HEK293 (cell line): Measurements from ENCODE around the gene ACHE.

Experiments used
- CTCF ChIA-PET: fragments of 350-600 bp; formaldehyde crosslinking; extraction: SDS; loops from one replicate; lab custom pipeline; 2021; ENCODE audit warnings: antibody characterized with exemption; lab: Yijun Ruan, JAX
- POLR2A ChIA-PET: fragments of 300-600 bp; formaldehyde crosslinking; extraction: SDS; loops from one replicate; lab custom pipeline; 2020; ENCODE audit warnings: antibody characterized with exemption, inconsistent platforms; lab: Yijun Ruan, JAX
- H3K27ac ChIP-seq: fragments of 200-500 bp; sonication (Bioruptor generic); 2 replicates; pipeline ENCODE4 v1.5.1; 2014; ENCODE audit warnings: low read depth, low read length, control low read depth, inconsistent platforms; ENCODE audit errors: extremely low read depth
- H3K36me3 ChIP-seq, 2 experiments: fragments of 200-500 bp in 1 of 2; sonication (Bioruptor generic) in 1 of 2; 1 replicate in 1 of 2; 2 replicates in 1 of 2; pipeline ENCODE4 v1.5.1; 2014 to 2017; ENCODE audit warnings: inconsistent platforms in 2 of 2, low read length in 2 of 2; ENCODE audit not compliant: control insufficient read depth in 2 of 2, insufficient read depth in 1 of 2
- H3K4me1 ChIP-seq: fragments of 200-500 bp; sonication (Bioruptor generic); 2 replicates; pipeline ENCODE4 v1.5.1; 2014; ENCODE audit warnings: mild to moderate bottlenecking, low read length, inconsistent platforms; ENCODE audit not compliant: control insufficient read depth, insufficient read depth
- H3K4me3 ChIP-seq: 2 replicates; pipeline ENCODE4 v1.5.1; 2011; ENCODE audit warnings: low read depth, mild to moderate bottlenecking, control low read depth, low read length, moderate library complexity
- H3K9me3 ChIP-seq: fragments of 200-500 bp; sonication (Bioruptor generic); 2 replicates; pipeline ENCODE4 v1.5.1; 2014; ENCODE audit warnings: low read depth, low read length, inconsistent platforms; ENCODE audit not compliant: control insufficient read depth, insufficient read depth
- EGR2 ChIP-seq: fragments of 450-650 bp; formaldehyde crosslinking; IDR thresholded peaks from 2 replicates; pipeline ENCODE4 v1.5.1; 2016; ENCODE audit warnings: low read depth, missing biosample characterization, missing genetic modification characterization
- SCRT2 ChIP-seq: fragments of 450-650 bp; formaldehyde crosslinking; IDR thresholded peaks from 2 replicates; pipeline ENCODE4 v1.5.1; 2016; ENCODE audit warnings: missing biosample characterization, missing genetic modification characterization
- SP2 ChIP-seq: fragments of 450-650 bp; formaldehyde crosslinking; IDR thresholded peaks from 2 replicates; pipeline ENCODE4 v1.5.1; 2016; ENCODE audit warnings: missing biosample characterization, missing genetic modification characterization
- ZBTB17 ChIP-seq: fragments of 450-650 bp; formaldehyde crosslinking; IDR thresholded peaks from 2 replicates; pipeline ENCODE4 v1.5.1; 2016; ENCODE audit warnings: missing biosample characterization, missing genetic modification characterization
- ZFHX2 ChIP-seq: fragments of 450-650 bp; formaldehyde crosslinking; conservative IDR thresholded peaks from 2 replicates; pipeline ENCODE4 v1.5.1; 2016; ENCODE audit warnings: missing biosample characterization, missing genetic modification characterization
- ZNF121 ChIP-seq: fragments of 450-650 bp; formaldehyde crosslinking; IDR thresholded peaks from 2 replicates; pipeline ENCODE4 v1.5.1; 2016; ENCODE audit warnings: missing biosample characterization, missing genetic modification characterization
- ZNF274 ChIP-seq, 2 experiments: fragments of 200-500 bp in 1 of 2; fragments of 450-650 bp in 1 of 2; sonication (Bioruptor generic) in 1 of 2; formaldehyde crosslinking in 1 of 2; IDR thresholded peaks; 2 replicates each; pipeline versions ENCODE4 v1.5.1 to v1.6.1; 2014 to 2016; ENCODE audit warnings: borderline replicate concordance in 1 of 2, inconsistent platforms in 1 of 2, low read length in 1 of 2, missing biosample characterization in 1 of 2, missing genetic modification characterization in 1 of 2
- ZNF394 ChIP-seq: fragments of 450-650 bp; formaldehyde crosslinking; IDR thresholded peaks from 2 replicates; pipeline ENCODE4 v1.5.1; 2016; ENCODE audit warnings: missing biosample characterization, missing genetic modification characterization, mild to moderate bottlenecking, moderate library complexity, borderline replicate concordance
- ZNF544 ChIP-seq: fragments of 450-650 bp; formaldehyde crosslinking; IDR thresholded peaks from 2 replicates; pipeline ENCODE4 v1.5.0; 2017; ENCODE audit warnings: missing biosample characterization, missing genetic modification characterization
- ZNF600 ChIP-seq: fragments of 450-650 bp; formaldehyde crosslinking; IDR thresholded peaks from 2 replicates; pipeline ENCODE4 v1.5.1; 2016; ENCODE audit warnings: missing biosample characterization, missing genetic modification characterization
- ZNF660 ChIP-seq: fragments of 450-650 bp; IDR thresholded peaks from 2 replicates; pipeline ENCODE4 v1.5.1; 2018; ENCODE audit warnings: missing biosample characterization, mild to moderate bottlenecking, missing genetic modification characterization
- ZNF791 ChIP-seq: fragments of 450-650 bp; formaldehyde crosslinking; IDR thresholded peaks from 2 replicates; pipeline ENCODE4 v1.5.1; 2016; ENCODE audit warnings: missing biosample characterization, missing genetic modification characterization
- ZSCAN16 ChIP-seq: fragments of 450-650 bp; formaldehyde crosslinking; IDR thresholded peaks from 2 replicates; pipeline ENCODE4 v1.5.1; 2016; ENCODE audit warnings: missing biosample characterization, missing genetic modification characterization
- TF ChIP-seq, protein P1 (sequence below): fragments of 450-650 bp; formaldehyde crosslinking; IDR thresholded peaks from 2 replicates; pipeline ENCODE4 v1.5.1; 2016; ENCODE audit warnings: missing biosample characterization, missing genetic modification characterization
- TF ChIP-seq, protein P2 (sequence below): fragments of 450-650 bp; formaldehyde crosslinking; IDR thresholded peaks from 2 replicates; pipeline ENCODE4 v1.5.1; 2016; ENCODE audit warnings: missing biosample characterization, missing genetic modification characterization
- TF ChIP-seq, protein P3 (sequence below): fragments of 450-650 bp; formaldehyde crosslinking; IDR thresholded peaks from 2 replicates; pipeline ENCODE4 v1.5.1; 2016; ENCODE audit warnings: missing biosample characterization, missing genetic modification characterization
- TF ChIP-seq, protein P4 (sequence below): fragments of 450-650 bp; formaldehyde crosslinking; IDR thresholded peaks from 2 replicates; pipeline ENCODE4 v1.5.1; 2016; ENCODE audit warnings: missing biosample characterization, missing genetic modification characterization, borderline replicate concordance

ACHE gene

DNA sequence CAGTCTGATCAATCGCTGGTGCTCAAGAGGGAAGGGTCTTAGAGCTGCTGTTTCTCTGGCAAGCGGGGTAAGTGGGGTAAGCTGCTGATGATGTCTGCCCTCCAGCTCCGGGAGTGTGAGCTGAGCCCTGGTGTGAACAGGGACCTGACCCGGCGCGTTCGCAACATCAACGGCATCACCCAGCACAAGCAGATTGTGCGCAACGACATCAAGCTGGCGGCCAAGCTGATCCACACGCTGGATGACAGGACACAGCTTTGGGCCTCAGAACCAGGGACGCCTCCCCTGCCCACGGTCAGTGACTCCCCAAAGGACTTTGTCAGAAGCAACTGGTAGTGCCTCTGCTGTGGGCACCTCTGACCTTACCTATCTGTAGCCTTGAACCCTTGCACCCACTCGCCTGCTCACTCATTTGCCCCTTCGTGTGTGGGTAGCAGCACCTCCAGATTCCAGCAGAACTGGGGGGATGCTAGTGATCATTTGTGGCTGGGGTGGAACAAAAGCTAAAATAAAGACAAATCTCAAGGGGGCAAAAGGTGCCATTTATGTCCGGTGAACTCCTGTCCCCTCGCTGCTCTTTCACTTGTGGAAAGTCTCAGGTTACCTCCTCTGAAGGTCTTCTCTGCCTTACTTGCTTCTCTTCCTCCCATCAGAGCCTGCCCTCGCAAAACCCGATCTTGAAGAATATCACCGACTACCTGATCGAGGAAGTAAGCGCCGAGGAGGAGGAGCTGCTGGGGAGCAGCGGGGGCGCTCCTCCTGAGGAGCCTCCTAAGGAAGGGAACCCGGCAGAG is 9.3 kb downstream of the ACHE start:
- peaks cover 26 to 74% of the 10 kb centered on the region in 2 experiments for H3K36me3 ChIP-seq
- CTCF ChIA-PET = interaction anchor here (0.6 to 0.9 kb wide), 2 partner anchors 59 to 167 kb away, joined by 3 to 5 read pairs; partner anchors contain the start of gene EPHB4
- POLR2A ChIA-PET = interaction anchor here (1.4 to 8.7 kb wide), 3 partner anchors 9 to 200 kb away, joined by 4 to 198 read pairs (median 5); partner anchors contain the start of genes POP7 and SRRT
- TF ChIP-seq, protein P1, sequence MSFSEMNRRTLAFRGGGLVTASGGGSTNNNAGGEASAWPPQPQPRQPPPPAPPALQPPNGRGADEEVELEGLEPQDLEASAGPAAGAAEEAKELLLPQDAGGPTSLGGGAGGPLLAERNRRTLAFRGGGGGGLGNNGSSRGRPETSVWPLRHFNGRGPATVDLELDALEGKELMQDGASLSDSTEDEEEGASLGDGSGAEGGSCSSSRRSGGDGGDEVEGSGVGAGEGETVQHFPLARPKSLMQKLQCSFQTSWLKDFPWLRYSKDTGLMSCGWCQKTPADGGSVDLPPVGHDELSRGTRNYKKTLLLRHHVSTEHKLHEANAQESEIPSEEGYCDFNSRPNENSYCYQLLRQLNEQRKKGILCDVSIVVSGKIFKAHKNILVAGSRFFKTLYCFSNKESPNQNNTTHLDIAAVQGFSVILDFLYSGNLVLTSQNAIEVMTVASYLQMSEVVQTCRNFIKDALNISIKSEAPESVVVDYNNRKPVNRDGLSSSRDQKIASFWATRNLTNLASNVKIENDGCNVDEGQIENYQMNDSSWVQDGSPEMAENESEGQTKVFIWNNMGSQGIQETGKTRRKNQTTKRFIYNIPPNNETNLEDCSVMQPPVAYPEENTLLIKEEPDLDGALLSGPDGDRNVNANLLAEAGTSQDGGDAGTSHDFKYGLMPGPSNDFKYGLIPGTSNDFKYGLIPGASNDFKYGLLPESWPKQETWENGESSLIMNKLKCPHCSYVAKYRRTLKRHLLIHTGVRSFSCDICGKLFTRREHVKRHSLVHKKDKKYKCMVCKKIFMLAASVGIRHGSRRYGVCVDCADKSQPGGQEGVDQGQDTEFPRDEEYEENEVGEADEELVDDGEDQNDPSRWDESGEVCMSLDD (tag by site-specific recombination) = no peak
- TF ChIP-seq ZNF660 (tag by site-specific recombination) = no peak
- peak; percentile 71 for TF ChIP-seq SCRT2
- TF ChIP-seq ZBTB17 (tag by site-specific recombination) = peak; percentile 38; the same call in 1 of the 2 replicates
- TF ChIP-seq ZNF394 = peak; percentile 40; the same call in 1 of the 2 replicates
- peak; percentile 34 for TF ChIP-seq ZFHX2 (tag by site-specific recombination)
- TF ChIP-seq, protein P2, sequence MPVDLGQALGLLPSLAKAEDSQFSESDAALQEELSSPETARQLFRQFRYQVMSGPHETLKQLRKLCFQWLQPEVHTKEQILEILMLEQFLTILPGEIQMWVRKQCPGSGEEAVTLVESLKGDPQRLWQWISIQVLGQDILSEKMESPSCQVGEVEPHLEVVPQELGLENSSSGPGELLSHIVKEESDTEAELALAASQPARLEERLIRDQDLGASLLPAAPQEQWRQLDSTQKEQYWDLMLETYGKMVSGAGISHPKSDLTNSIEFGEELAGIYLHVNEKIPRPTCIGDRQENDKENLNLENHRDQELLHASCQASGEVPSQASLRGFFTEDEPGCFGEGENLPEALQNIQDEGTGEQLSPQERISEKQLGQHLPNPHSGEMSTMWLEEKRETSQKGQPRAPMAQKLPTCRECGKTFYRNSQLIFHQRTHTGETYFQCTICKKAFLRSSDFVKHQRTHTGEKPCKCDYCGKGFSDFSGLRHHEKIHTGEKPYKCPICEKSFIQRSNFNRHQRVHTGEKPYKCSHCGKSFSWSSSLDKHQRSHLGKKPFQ (tag by site-specific recombination) = peak; percentile 97
- TF ChIP-seq SP2 (tag by site-specific recombination) = no peak
- TF ChIP-seq ZNF600 (tag by site-specific recombination) = 0 out of 2 replicates have a peak, but pooled peaks have one; percentile 19
- peak overlapping the region; percentile 94 for H3K27ac ChIP-seq
- no peak overlapping the region for H3K4me3 ChIP-seq
- H3K9me3 ChIP-seq = no peaks in the 10 kb centered on the region
- peaks cover 4% of the 10 kb centered on the region; the same call in 1 of the 2 replicates for H3K4me1 ChIP-seq

DNA sequence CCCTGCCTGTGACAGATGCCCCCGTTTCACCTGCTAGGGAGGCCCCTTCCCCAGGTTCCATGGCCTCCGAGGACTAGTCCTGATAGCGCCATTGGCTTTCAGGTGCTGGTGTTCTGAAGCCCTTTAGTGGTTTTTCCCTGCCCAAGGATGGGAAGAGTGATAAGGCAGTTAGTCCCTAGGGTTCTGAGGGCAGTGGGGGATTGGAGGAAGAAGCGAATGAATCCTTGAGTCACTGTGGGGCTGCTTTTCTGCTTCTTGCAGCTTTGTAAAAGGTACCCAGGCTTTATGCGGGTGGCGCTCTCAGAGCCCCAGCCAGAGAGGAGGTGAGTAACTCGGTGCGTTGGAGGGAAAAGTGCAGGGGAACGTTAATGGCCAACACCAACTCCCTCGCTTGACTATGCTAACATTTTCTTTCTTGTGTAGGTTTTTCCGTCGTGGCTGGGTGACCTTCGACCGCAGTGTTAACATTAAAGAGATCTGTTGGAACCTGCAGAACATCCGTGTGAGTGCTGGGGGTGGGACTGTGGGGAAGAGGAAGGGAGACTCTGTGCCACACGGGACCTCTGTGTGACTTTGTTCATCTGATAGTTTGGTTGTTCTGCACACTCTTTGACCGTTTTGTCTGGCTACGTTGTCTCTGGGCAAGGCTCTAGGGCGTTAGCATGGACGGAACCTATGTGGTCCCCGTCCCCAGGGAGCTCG is 10.1 kb downstream of the ACHE start:
- Histone ChIP-seq H3K4me3 (no peak overlapping the region), H3K36me3 (peaks cover 29 to 80% of the 10 kb centered on the region in 2 experiments), H3K27ac (peak overlapping the region; percentile 33; the same call in 1 of the 2 replicates), H3K9me3 (no peaks in the 10 kb centered on the region), H3K4me1 (peaks cover 4% of the 10 kb centered on the region; the same call in 1 of the 2 replicates)
- ChIA-PET CTCF (interaction anchor here (0.6 kb wide), 1 partner anchor 166 kb away, joined by 3 read pairs; no protein-coding TSS in a partner anchor), POLR2A (interaction anchor here (8.7 kb wide), 1 partner anchor 9 kb away, joined by 198 read pairs; the partner anchor contains the start of gene SRRT)
- TF ChIP-seq ZNF544 (tag by site-specific recombination) (no peak), ZSCAN16 (no peak), EGR2 (tag by site-specific recombination) (peak; percentile 23; the same call in 1 of the 2 replicates), ZNF121 (tag by site-specific recombination) (no peak), ZFHX2 (tag by site-specific recombination) (no peak), ZNF791 (tag by site-specific recombination) (no peak), ZNF274 (IDR thresholded peaks at IDR 0.05; ENCODE audit: low read length) (no peak), ZNF274 (tag by site-specific recombination; IDR thresholded peaks at IDR 0.05; ENCODE audit: borderline replicate concordance) (no peak)
- TF ChIP-seq, protein P3, sequence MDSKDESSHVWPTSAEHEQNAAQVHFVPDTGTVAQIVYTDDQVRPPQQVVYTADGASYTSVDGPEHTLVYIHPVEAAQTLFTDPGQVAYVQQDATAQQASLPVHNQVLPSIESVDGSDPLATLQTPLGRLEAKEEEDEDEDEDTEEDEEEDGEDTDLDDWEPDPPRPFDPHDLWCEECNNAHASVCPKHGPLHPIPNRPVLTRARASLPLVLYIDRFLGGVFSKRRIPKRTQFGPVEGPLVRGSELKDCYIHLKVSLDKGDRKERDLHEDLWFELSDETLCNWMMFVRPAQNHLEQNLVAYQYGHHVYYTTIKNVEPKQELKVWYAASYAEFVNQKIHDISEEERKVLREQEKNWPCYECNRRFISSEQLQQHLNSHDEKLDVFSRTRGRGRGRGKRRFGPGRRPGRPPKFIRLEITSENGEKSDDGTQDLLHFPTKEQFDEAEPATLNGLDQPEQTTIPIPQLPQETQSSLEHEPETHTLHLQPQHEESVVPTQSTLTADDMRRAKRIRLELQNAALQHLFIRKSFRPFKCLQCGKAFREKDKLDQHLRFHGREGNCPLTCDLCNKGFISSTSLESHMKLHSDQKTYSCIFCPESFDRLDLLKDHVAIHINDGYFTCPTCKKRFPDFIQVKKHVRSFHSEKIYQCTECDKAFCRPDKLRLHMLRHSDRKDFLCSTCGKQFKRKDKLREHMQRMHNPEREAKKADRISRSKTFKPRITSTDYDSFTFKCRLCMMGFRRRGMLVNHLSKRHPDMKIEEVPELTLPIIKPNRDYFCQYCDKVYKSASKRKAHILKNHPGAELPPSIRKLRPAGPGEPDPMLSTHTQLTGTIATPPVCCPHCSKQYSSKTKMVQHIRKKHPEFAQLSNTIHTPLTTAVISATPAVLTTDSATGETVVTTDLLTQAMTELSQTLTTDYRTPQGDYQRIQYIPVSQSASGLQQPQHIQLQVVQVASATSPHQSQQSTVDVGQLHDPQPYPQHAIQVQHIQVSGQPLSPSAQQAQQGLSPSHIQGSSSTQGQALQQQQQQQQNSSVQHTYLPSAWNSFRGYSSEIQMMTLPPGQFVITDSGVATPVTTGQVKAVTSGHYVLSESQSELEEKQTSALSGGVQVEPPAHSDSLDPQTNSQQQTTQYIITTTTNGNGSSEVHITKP (tag by site-specific recombination) = no peak
- TF ChIP-seq, protein P4, sequence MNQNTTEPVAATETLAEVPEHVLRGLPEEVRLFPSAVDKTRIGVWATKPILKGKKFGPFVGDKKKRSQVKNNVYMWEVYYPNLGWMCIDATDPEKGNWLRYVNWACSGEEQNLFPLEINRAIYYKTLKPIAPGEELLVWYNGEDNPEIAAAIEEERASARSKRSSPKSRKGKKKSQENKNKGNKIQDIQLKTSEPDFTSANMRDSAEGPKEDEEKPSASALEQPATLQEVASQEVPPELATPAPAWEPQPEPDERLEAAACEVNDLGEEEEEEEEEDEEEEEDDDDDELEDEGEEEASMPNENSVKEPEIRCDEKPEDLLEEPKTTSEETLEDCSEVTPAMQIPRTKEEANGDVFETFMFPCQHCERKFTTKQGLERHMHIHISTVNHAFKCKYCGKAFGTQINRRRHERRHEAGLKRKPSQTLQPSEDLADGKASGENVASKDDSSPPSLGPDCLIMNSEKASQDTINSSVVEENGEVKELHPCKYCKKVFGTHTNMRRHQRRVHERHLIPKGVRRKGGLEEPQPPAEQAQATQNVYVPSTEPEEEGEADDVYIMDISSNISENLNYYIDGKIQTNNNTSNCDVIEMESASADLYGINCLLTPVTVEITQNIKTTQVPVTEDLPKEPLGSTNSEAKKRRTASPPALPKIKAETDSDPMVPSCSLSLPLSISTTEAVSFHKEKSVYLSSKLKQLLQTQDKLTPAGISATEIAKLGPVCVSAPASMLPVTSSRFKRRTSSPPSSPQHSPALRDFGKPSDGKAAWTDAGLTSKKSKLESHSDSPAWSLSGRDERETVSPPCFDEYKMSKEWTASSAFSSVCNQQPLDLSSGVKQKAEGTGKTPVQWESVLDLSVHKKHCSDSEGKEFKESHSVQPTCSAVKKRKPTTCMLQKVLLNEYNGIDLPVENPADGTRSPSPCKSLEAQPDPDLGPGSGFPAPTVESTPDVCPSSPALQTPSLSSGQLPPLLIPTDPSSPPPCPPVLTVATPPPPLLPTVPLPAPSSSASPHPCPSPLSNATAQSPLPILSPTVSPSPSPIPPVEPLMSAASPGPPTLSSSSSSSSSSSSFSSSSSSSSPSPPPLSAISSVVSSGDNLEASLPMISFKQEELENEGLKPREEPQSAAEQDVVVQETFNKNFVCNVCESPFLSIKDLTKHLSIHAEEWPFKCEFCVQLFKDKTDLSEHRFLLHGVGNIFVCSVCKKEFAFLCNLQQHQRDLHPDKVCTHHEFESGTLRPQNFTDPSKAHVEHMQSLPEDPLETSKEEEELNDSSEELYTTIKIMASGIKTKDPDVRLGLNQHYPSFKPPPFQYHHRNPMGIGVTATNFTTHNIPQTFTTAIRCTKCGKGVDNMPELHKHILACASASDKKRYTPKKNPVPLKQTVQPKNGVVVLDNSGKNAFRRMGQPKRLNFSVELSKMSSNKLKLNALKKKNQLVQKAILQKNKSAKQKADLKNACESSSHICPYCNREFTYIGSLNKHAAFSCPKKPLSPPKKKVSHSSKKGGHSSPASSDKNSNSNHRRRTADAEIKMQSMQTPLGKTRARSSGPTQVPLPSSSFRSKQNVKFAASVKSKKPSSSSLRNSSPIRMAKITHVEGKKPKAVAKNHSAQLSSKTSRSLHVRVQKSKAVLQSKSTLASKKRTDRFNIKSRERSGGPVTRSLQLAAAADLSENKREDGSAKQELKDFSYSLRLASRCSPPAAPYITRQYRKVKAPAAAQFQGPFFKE (tag by site-specific recombination) = no peak
